Cardiac muscle cell (in vitro differentiated cells and primary cell): ENCODE measurements around the gene ZNF280A. TPM values are rescaled to one million over a fixed set of nuclear protein-coding genes. Genes with fewer than 3 reads are reported as not detected.
"Not testable (repeated sequence)": the region's sequence is repeated elsewhere in the genome, so short reads cannot be mapped to it uniquely, and the experiment has no call there.

Source experiments
- DNase-seq, 2 donors: peaks; one replicate each; pipeline versions ENCODE4 v3.0.0 to v3.0.0-alpha.2; 2010 to 2017; ENCODE audit warnings: low read depth in 1 of 2, low spot score in 1 of 2
- H3K27ac ChIP-seq: fragments of 200-600 bp; sonication (generic); 2 replicates; pipeline ENCODE4 v1.5.1; 2016
- H3K27me3 ChIP-seq: fragments of 200-600 bp; sonication (generic); 2 replicates; pipeline ENCODE4 v1.6.0; 2016; ENCODE audit warnings: control low read depth
- H3K36me3 ChIP-seq: fragments of 200-600 bp; sonication (generic); 2 replicates; pipeline ENCODE4 v1.5.1; 2016; ENCODE audit warnings: control low read depth
- H3K4me1 ChIP-seq: fragments of 200-600 bp; sonication (generic); 2 replicates; pipeline ENCODE4 v1.8.1; 2017; ENCODE audit warnings: low read depth, mild to moderate bottlenecking, mixed run types
- H3K4me3 ChIP-seq: fragments of 200-600 bp; sonication (generic); 2 replicates; pipeline ENCODE4 v1.5.1; 2016; ENCODE audit warnings: mild to moderate bottlenecking
- H3K9me3 ChIP-seq: fragments of 200-600 bp; sonication (generic); 2 replicates; pipeline ENCODE4 v1.5.1; 2017; ENCODE audit warnings: low read depth, mild to moderate bottlenecking, control low read depth
- polyA plus RNA-seq: library from polyadenylated mRNA; unstranded; fragments of >200 nt; fragmentation: Nextera tagmentation; extraction: Ambion mirVana; gene quantifications from 2 replicates; pipeline ENCODE4 v1.2.1, GENCODE V29; 2016
- total RNA-seq: library from RNA; depleted of rRNA; stranded (reverse); fragments of >200 nt; gene quantifications from 2 replicates; pipeline ENCODE4 v1.2.3, GENCODE V29; 2016
- TF ChIP-seq, protein P1 (sequence below): IDR thresholded peaks from 2 replicates; pipeline ENCODE4 v1.5.1; 2012; ENCODE audit warnings: low read depth, mild to moderate bottlenecking, low read length

Gene ZNF280A
- total and polyA plus RNA-seq, 2 experiments from 2014 or later, result not detected

DNA sequence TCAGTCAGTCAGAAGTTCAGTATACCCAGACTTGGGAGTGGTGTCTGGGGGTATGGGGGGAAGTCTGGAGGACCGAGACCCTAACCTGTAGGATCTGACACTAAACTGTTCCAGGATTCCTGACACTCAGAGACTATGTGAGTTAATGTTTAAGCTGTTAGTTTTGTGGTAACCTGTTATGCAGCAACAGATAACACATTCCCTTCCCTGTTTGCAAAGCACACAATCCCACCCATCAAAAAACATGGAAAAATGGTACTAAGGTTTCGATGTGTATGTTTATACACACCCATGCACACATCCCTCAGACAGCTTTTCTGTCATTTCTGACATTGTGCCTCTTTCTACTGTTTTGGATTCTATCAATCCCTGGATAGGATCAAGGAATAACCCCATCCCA is 39.1 kb downstream of the ZNF280A start:
- H3K4me3 ChIP-seq, result no peak overlapping the region
- no peaks in the 10 kb centered on the region for H3K4me1 ChIP-seq
- no peaks in the 10 kb centered on the region for H3K27me3 ChIP-seq
- TF ChIP-seq, protein P1, sequence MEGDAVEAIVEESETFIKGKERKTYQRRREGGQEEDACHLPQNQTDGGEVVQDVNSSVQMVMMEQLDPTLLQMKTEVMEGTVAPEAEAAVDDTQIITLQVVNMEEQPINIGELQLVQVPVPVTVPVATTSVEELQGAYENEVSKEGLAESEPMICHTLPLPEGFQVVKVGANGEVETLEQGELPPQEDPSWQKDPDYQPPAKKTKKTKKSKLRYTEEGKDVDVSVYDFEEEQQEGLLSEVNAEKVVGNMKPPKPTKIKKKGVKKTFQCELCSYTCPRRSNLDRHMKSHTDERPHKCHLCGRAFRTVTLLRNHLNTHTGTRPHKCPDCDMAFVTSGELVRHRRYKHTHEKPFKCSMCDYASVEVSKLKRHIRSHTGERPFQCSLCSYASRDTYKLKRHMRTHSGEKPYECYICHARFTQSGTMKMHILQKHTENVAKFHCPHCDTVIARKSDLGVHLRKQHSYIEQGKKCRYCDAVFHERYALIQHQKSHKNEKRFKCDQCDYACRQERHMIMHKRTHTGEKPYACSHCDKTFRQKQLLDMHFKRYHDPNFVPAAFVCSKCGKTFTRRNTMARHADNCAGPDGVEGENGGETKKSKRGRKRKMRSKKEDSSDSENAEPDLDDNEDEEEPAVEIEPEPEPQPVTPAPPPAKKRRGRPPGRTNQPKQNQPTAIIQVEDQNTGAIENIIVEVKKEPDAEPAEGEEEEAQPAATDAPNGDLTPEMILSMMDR, result no peak
- H3K27ac ChIP-seq, result no peak overlapping the region
- H3K9me3 ChIP-seq, result no peaks in the 10 kb centered on the region
- DNase-seq, result no peak
- no peaks in the 10 kb centered on the region for H3K36me3 ChIP-seq

DNA sequence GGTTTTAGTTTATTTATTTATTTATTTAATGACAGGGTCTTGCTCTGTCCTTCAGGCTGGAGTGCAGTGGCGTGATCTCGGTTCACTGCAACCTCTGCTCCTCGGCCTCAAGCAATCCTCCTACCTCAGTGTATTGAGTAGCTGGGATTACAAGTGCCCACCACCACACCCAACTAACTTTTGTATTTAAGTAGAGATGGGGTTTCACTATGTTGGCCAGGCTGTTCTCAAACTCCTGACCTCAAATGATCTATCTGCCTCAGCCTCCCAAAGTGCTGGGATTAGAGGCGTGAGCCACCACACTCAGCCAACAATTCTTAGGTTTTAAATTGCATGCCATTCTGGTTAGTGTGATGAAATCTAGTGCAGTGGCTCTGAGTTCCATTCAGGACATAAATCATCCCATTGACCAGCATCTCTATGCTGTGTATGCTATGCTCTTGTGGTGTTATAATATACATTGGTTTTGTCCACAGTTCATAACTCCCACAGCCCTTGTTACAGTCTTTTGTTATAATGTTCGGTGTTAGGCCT is 40.0 kb downstream of the ZNF280A start:
- peak in 1 of 2 donors; percentile 3 for DNase-seq
- no peak overlapping the region for H3K27ac ChIP-seq
- no peaks in the 10 kb centered on the region for H3K27me3 ChIP-seq
- H3K9me3 ChIP-seq, result no peaks in the 10 kb centered on the region
- no peak overlapping the region for H3K4me3 ChIP-seq
- H3K4me1 ChIP-seq, result no peaks in the 10 kb centered on the region
- H3K36me3 ChIP-seq, result no peaks in the 10 kb centered on the region
- TF ChIP-seq, protein P1, result no peak

DNA sequence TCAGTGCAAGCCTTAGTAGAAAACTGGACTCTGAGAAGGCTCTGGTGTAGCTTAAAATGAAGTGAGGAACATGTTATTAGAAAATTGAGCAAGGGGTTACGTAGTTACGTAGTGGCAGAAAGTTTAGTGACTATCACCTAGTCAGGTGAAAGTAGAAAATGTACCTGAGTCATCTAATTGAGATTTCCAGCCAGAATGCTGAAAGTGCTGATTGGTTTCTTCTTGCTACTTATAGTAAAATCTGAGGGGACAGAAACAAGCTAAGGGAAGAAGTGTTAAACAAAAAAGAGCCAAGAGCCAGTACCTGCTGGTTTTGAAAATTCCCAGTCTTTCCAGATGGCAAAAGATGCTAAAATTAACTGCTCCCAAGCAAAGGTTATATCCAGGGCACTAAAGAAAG is 41.0 kb downstream of the ZNF280A start:
- Histone ChIP-seq H3K4me3 (no peak overlapping the region), H3K27me3 (no peaks in the 10 kb centered on the region), H3K4me1 (no peaks in the 10 kb centered on the region), H3K36me3 (no peaks in the 10 kb centered on the region), H3K9me3 (no peaks in the 10 kb centered on the region), H3K27ac (no peak overlapping the region)
- TF ChIP-seq, protein P1, result no peak
- no peak for DNase-seq

DNA sequence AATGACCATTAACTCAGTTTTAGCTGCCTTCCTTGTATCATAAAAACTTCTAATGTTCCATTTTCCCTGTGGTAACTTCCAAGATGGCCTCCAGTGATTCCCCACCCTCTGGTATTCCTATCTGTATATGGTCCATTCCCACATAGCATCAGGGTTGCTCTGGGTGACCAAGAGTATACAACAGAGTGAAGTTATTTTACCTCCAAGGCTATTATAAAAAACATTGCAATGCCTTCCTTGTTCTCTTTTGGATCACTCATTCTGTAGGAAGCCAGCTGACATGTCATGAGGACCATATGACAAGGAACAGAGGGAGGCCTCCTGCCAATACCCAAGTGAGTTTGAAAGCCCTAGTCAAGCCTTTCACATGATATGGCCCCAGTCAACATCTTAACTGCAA is 41.6 kb downstream of the ZNF280A start:
- Histone ChIP-seq H3K4me1 (no peaks in the 10 kb centered on the region), H3K27ac (no peak overlapping the region), H3K36me3 (no peaks in the 10 kb centered on the region), H3K9me3 (no peaks in the 10 kb centered on the region), H3K4me3 (no peak overlapping the region), H3K27me3 (no peaks in the 10 kb centered on the region)
- DNase-seq, result no peak
- TF ChIP-seq, protein P1, result no peak

DNA sequence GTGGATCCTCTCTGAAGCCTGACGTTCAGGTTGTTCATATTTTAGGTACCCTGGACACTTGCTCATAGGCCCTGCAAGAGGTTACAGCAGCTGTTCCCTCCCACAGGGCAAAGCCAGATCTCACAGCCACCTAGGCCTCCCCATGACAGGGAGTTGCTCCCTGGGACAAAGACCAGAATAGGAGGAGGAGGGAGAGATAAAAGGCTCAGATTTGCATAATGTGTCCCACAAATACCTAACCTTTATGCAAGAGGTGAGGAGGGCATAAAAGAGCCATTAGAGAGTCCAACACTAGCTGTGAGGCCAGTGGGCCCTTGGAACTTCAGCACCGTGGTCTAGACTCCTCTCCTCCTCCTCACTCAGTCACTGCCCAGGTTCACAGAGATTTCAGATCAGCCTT is 45.3 kb downstream of the ZNF280A start:
- TF ChIP-seq, protein P1, result no peak
- no peaks in the 10 kb centered on the region for H3K9me3 ChIP-seq
- no peak overlapping the region for H3K4me3 ChIP-seq
- no peaks in the 10 kb centered on the region for H3K36me3 ChIP-seq
- H3K4me1 ChIP-seq, result no peaks in the 10 kb centered on the region
- DNase-seq, result no peak
- H3K27ac ChIP-seq, result no peak overlapping the region
- no peaks in the 10 kb centered on the region for H3K27me3 ChIP-seq

DNA sequence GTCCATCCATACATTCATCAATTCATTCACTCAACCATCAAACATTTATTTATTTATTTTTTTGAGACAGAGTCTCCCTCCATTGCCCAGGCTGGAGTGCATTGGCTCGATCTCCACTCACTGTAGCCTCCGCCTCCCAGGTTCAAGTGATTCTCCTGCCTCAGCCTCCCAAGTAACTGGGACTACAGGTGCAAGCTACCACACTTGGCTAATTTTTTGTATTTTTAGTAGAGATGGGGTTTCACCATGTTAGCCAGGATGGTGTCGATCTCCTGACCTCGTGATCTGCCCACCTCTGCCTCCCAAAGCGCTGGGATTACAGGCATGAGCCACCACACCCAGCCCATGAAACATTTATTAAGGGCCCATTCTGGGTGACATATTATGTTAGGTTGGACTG is 49.0 kb downstream of the ZNF280A start:
- not testable (repeated sequence) for H3K36me3 ChIP-seq, H3K27me3 ChIP-seq

More for the DNA sequence above, 49.0 kb downstream of the ZNF280A start:
- not testable (repeated sequence) for H3K9me3 ChIP-seq, H3K27ac ChIP-seq, H3K4me1 ChIP-seq, DNase-seq, H3K4me3 ChIP-seq
